ENCODE results near the gene TCOF1. TPM values are rescaled to one million over a fixed set of nuclear protein-coding genes. Genes with fewer than 3 reads are reported as not detected.

Gene TCOF1
- total RNA-seq, 2 experiments from 2014 or later, result 61.3 to 108 TPM

- CTCF ChIA-PET (ENCODE audit: unreplicated experiment), result no interaction called here
- H3K27ac ChIP-seq (ENCODE audit: low read depth, low read length, poor library complexity, severe bottlenecking), result peak overlapping the region; percentile 20
- no peaks in the 10 kb centered on the region for H3K9me3 ChIP-seq (ENCODE audit: low read length)
- H3K4me1 ChIP-seq (ENCODE audit: insufficient read depth, low read length, poor library complexity, severe bottlenecking), result peaks cover 43% of the 10 kb centered on the region
- no peaks in the 10 kb centered on the region for H3K9me2 ChIP-seq (ENCODE audit: insufficient read depth, low read length)
- H3K4me3 ChIP-seq (ENCODE audit: low read depth, low read length, poor library complexity, severe bottlenecking), result peak overlapping the region; percentile 93
- TF ChIP-seq EZH2phosphoT487 (IDR thresholded peaks at IDR 0.05; ENCODE audit: borderline replicate concordance, low read depth, low read length), result no peak
- DNase-seq (ENCODE audit: low spot score), result no peak
- peaks cover 19% of the 10 kb centered on the region; the same call in 1 of the 2 replicates for H4K20me1 ChIP-seq (ENCODE audit: insufficient read depth, low read length)
- TSS peak; percentile 87 for BruUV-seq (replicated peaks)
- peaks cover 27% of the 10 kb centered on the region for H3K36me3 ChIP-seq (ENCODE audit: insufficient read depth, low read length)
- intact Hi-C loops (cut with micrococcal nuclease; ENCODE audit: unreplicated experiment), result loop anchor here (1.0 to 5.0 kb wide), 3 partner anchors 56 to 346 kb away; partner anchors contain the start of genes CD74, RBM22 and RPS14
- POLR2A ChIA-PET, result interaction anchor here (0.8 to 1.3 kb wide), 5 partner anchors 8 to 105 kb away, joined by 3 to 4 read pairs (median 3); no protein-coding TSS in a partner anchor
- peaks cover 38% of the 10 kb centered on the region for H3K79me2 ChIP-seq (ENCODE audit: insufficient read depth, low read depth, low read length)
- H2AFZ ChIP-seq (ENCODE audit: low read length), result peak overlapping the region; percentile 95
- peak overlapping the region; percentile 62 for H3K4me2 ChIP-seq (ENCODE audit: low read length)
Measured at GRCh38 chr5:150356575-150357294, 762 bp upstream of the TCOF1 start.

GRCh38 chr5:150358261-150359095, 981 bp downstream of the TCOF1 start:
- no peaks in the 10 kb centered on the region for H3K9me2 ChIP-seq (ENCODE audit: insufficient read depth, low read length)
- H3K4me3 ChIP-seq (ENCODE audit: low read depth, low read length, poor library complexity, severe bottlenecking), result peak overlapping the region; percentile 93
- H3K9me3 ChIP-seq (ENCODE audit: low read length), result no peaks in the 10 kb centered on the region
- DNase-seq (ENCODE audit: low spot score), result peak; percentile 57
- H3K36me3 ChIP-seq (ENCODE audit: insufficient read depth, low read length), result peaks cover 45% of the 10 kb centered on the region
- intact Hi-C loops (cut with micrococcal nuclease; ENCODE audit: unreplicated experiment), result loop anchor here (5.0 kb wide), 1 partner anchor 344 kb away; the partner anchor contains the start of gene RBM22
- peaks cover 38% of the 10 kb centered on the region for H3K79me2 ChIP-seq (ENCODE audit: insufficient read depth, low read depth, low read length)
- CTCF ChIA-PET (ENCODE audit: unreplicated experiment), result interaction anchor here (0.6 kb wide), 1 partner anchor 215 kb away, joined by 9 read pairs; no protein-coding TSS in a partner anchor
- no TSS peak for BruUV-seq (replicated peaks)
- TF ChIP-seq EZH2phosphoT487 (IDR thresholded peaks at IDR 0.05; ENCODE audit: borderline replicate concordance, low read depth, low read length), result no peak
- no peak for TF ChIP-seq CTCF (conservative IDR thresholded peaks at IDR 0.05; ENCODE audit: low read length)
- H3K27ac ChIP-seq (ENCODE audit: low read depth, low read length, poor library complexity, severe bottlenecking), result peak overlapping the region; percentile 54
- POLR2A ChIA-PET, result interaction anchor here (0.6 to 1.5 kb wide), 6 partner anchors 11 to 307 kb away, joined by 3 to 6 read pairs (median 4); partner anchors contain the start of gene CD74
- peak overlapping the region; percentile 66; the same call in 1 of the 2 replicates for H2AFZ ChIP-seq (ENCODE audit: low read length)
- H3K4me2 ChIP-seq (ENCODE audit: low read length), result peak overlapping the region; percentile 76
- H4K20me1 ChIP-seq (ENCODE audit: insufficient read depth, low read length), result peaks cover 19% of the 10 kb centered on the region; the same call in 1 of the 2 replicates
- H3K4me1 ChIP-seq (ENCODE audit: insufficient read depth, low read length, poor library complexity, severe bottlenecking), result peaks cover 38% of the 10 kb centered on the region

GRCh38 chr5:150361301-150361700, 3.8 kb downstream of the TCOF1 start:
- H2AFZ ChIP-seq (ENCODE audit: low read length), result no peak overlapping the region
- H3K36me3 ChIP-seq (ENCODE audit: insufficient read depth, low read length), result peaks cover 73% of the 10 kb centered on the region
- intact Hi-C loops (cut with micrococcal nuclease; ENCODE audit: unreplicated experiment), result no loop called here
- peaks cover 19% of the 10 kb centered on the region; the same call in 1 of the 2 replicates for H4K20me1 ChIP-seq (ENCODE audit: insufficient read depth, low read length)
- BruUV-seq (replicated peaks), result no TSS peak
- peak; percentile 24 for DNase-seq (ENCODE audit: low spot score)
- no peak overlapping the region for H3K27ac ChIP-seq (ENCODE audit: low read depth, low read length, poor library complexity, severe bottlenecking)
- TF ChIP-seq EZH2phosphoT487 (IDR thresholded peaks at IDR 0.05; ENCODE audit: borderline replicate concordance, low read depth, low read length), result no peak
- no peak for TF ChIP-seq CTCF (conservative IDR thresholded peaks at IDR 0.05; ENCODE audit: low read length)
- H3K4me1 ChIP-seq (ENCODE audit: insufficient read depth, low read length, poor library complexity, severe bottlenecking), result peaks cover 38% of the 10 kb centered on the region
- no peaks in the 10 kb centered on the region for H3K9me3 ChIP-seq (ENCODE audit: low read length)
- peaks cover 38% of the 10 kb centered on the region for H3K79me2 ChIP-seq (ENCODE audit: insufficient read depth, low read depth, low read length)
- POLR2A ChIA-PET, result interaction anchor here (0.6 to 1.4 kb wide), 3 partner anchors 10 to 285 kb away, joined by 3 read pairs; no protein-coding TSS in a partner anchor
- peak overlapping the region; percentile 34; the same call in 1 of the 2 replicates for H3K4me2 ChIP-seq (ENCODE audit: low read length)
- H3K9me2 ChIP-seq (ENCODE audit: insufficient read depth, low read length), result no peaks in the 10 kb centered on the region
- CTCF ChIA-PET (ENCODE audit: unreplicated experiment), result no interaction called here
- no peak overlapping the region for H3K4me3 ChIP-seq (ENCODE audit: low read depth, low read length, poor library complexity, severe bottlenecking)
